ENCODE data around the gene C9. TPM values are rescaled to one million over a fixed set of nuclear protein-coding genes. Genes with fewer than 3 reads are reported as not detected.

Gene C9
- total and polyA plus RNA-seq, 2 of the 4 experiments (the other 2 are of a cell fraction), result not detected

GRCh38 chr5:39384271-39384670 lies 20.0 kb upstream of the C9 start:
- DNase-seq (no peak), ATAC-seq (ENCODE audit: low read depth) (no peak)
- Histone ChIP-seq H3K23ac (ENCODE audit: low read depth, low read length) (no peak overlapping the region), H3K9me3 (ENCODE audit: control insufficient read depth, insufficient read depth, low read length) (no peaks in the 10 kb centered on the region), H3K27ac (ENCODE audit: insufficient read depth, low read length) (no peak overlapping the region), H4K8ac (ENCODE audit: low read depth in 2 of 2, low read length in 2 of 2) (no peak overlapping the region), H3K18ac (ENCODE audit: low read depth, low read length) (no peak overlapping the region), H4K5ac (ENCODE audit: low read depth, low read length) (no peak overlapping the region), H3K56ac (ENCODE audit: extremely low read depth, insufficient read depth, low read length) (no peak overlapping the region), H2AFZ (replicated peaks; ENCODE audit: low read length, poor library complexity) (no peak overlapping the region), H2BK20ac (ENCODE audit: low read depth, low read length) (no peak overlapping the region), H3K4me2 (ENCODE audit: low read depth, low read length) (no peak overlapping the region), H3K36me3 (ENCODE audit: control insufficient read depth, insufficient read depth, low read length) (peaks cover 45% of the 10 kb centered on the region), H2BK120ac (ENCODE audit: low read depth, low read length) (no peak overlapping the region), H3K79me1 (ENCODE audit: low read depth in 1 of 2, low read length in 2 of 2) (peaks cover 14 to 35% of the 10 kb centered on the region in 2 experiments; a peak in 3 of 4 replicates), H2BK15ac (ENCODE audit: low read depth, low read length) (no peak overlapping the region), H4K20me1 (ENCODE audit: insufficient read depth, low read length) (no peaks in the 10 kb centered on the region), H3K4ac (ENCODE audit: low read depth, low read length) (no peak overlapping the region), H3K27me3 (ENCODE audit: control insufficient read depth, insufficient read depth, low read length) (no peaks in the 10 kb centered on the region), H2AK5ac (ENCODE audit: low read depth, low read length) (no peak overlapping the region), H3K4me3 (ENCODE audit: insufficient read depth, low read depth, low read length) (no peak overlapping the region), H3K14ac (replicated peaks; ENCODE audit: low read depth, low read length) (no peak overlapping the region), H2AK9ac (replicated peaks; ENCODE audit: low read depth, low read length, poor library complexity) (no peak overlapping the region), H4K91ac (ENCODE audit: insufficient read depth, low read depth, low read length) (no peak overlapping the region), H3K4me1 (ENCODE audit: control insufficient read depth, insufficient read depth, low read length) (peaks cover 6% of the 10 kb centered on the region; the same call in 1 of the 2 replicates), H2BK5ac (ENCODE audit: low read depth, low read length, poor library complexity, severe bottlenecking) (no peak overlapping the region), H3K9me1 (ENCODE audit: insufficient read depth, low read length) (peaks cover 11% of the 10 kb centered on the region), H3K9ac (ENCODE audit: low read depth, low read length) (no peak overlapping the region)
- TF ChIP-seq ELK1 (IDR thresholded peaks at IDR 0.05; ENCODE audit: borderline replicate concordance, low read depth, low read length), result no peak
- TF ChIP-seq SMC3 (IDR thresholded peaks at IDR 0.05; ENCODE audit: low read depth, low read length), result no peak
- no TSS peak for BruUV-seq (replicated peaks)
- POLR2A ChIA-PET (ENCODE audit: unreplicated experiment), result no interaction called here
- in situ Hi-C loops (cut with MboI; ENCODE audit: low sequenced_read_pairs) (loop anchor here (5.0 to 25.0 kb wide), 3 partner anchors 168 to 1378 kb away; partner anchors contain the start of gene TTC33), dilution Hi-C loops (cut with HindIII; ENCODE audit: low sequenced_read_pairs, unreplicated experiment) (no loop called here), intact Hi-C loops (cut with micrococcal nuclease) (no loop called here)
- CTCF ChIA-PET, result interaction anchor here (0.9 kb wide), 1 partner anchor 14 kb away, joined by 3 read pairs; no protein-coding TSS in a partner anchor
- WGBS, 2 experiments (ENCODE audit: extremely low coverage in 2 of 2, insufficient read length in 1 of 2), result no CpG with 5 or more reads among the region's 1 CpG
